22Rv1 (cell line): Measurements from ENCODE around the gene EEA1.

Experiments used
- ZFX ChIP-seq: fragments of 450-650 bp; IDR thresholded peaks from 2 replicates; pipeline ENCODE4 v1.6.1; 2017; ENCODE audit warnings: antibody characterized with exemption, borderline replicate concordance
- TF ChIP-seq, protein P1 (sequence below): fragments of 450-650 bp; IDR thresholded peaks from 2 replicates; pipeline ENCODE4 v1.5.1; 2017; ENCODE audit warnings: mild to moderate bottlenecking

- TF ChIP-seq, protein P1, sequence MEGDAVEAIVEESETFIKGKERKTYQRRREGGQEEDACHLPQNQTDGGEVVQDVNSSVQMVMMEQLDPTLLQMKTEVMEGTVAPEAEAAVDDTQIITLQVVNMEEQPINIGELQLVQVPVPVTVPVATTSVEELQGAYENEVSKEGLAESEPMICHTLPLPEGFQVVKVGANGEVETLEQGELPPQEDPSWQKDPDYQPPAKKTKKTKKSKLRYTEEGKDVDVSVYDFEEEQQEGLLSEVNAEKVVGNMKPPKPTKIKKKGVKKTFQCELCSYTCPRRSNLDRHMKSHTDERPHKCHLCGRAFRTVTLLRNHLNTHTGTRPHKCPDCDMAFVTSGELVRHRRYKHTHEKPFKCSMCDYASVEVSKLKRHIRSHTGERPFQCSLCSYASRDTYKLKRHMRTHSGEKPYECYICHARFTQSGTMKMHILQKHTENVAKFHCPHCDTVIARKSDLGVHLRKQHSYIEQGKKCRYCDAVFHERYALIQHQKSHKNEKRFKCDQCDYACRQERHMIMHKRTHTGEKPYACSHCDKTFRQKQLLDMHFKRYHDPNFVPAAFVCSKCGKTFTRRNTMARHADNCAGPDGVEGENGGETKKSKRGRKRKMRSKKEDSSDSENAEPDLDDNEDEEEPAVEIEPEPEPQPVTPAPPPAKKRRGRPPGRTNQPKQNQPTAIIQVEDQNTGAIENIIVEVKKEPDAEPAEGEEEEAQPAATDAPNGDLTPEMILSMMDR = no peak
- TF ChIP-seq ZFX = no peak
These were observed 31.3 kb downstream of the EEA1 start for GRCh38 chr12:92897844-92898243.
